Upper lobe of left lung (tissue), 6 donors: ENCODE measurements around the gene EXOC3. TPM values are rescaled to one million over a fixed set of nuclear protein-coding genes. Genes with fewer than 3 reads are reported as not detected.

Experiments
- ATAC-seq, 2 donors: fragments of 200-7000 bp; cut with Tn5 transposase; one replicate each; pipeline ENCODE4 v1.9.1; 2022; ENCODE audit warnings: mild to moderate bottlenecking in 2 of 2, moderate library complexity in 2 of 2; ENCODE audit not compliant: low FRiP score in 2 of 2
- DNase-seq, 2 donors: peaks; one replicate each; pipeline ENCODE4 v3.0.0-alpha.2; 2019 to 2020
- H3K27ac ChIP-seq, 4 donors: fragments of 200-600 bp; sonication (generic); one replicate each; pipeline ENCODE4 v1.5.1; 2016 to 2019
- H3K27me3 ChIP-seq, 4 donors: fragments of 200-600 bp; sonication (generic); one replicate each; pipeline ENCODE4 v1.5.1; 2017 to 2019
- H3K36me3 ChIP-seq, 4 donors: fragments of 200-600 bp; sonication (generic); one replicate each; pipeline ENCODE4 v1.5.1; 2016 to 2019
- H3K4me1 ChIP-seq, 4 donors: fragments of 200-600 bp; sonication (generic); one replicate each; pipeline ENCODE4 v1.5.1; 2018 to 2019
- H3K4me3 ChIP-seq, 4 donors: fragments of 200-600 bp; sonication (generic); one replicate each; pipeline ENCODE4 v1.5.1; 2017 to 2019; ENCODE audit warnings: mild to moderate bottlenecking in 2 of 4, moderate library complexity in 1 of 4
- H3K9me3 ChIP-seq, 4 donors: fragments of 200-600 bp; sonication (generic); one replicate each; pipeline ENCODE4 v1.5.1; 2018 to 2019
- EP300 ChIP-seq, 4 donors: sonication (generic); formaldehyde crosslinking; IDR thresholded peaks; one replicate each; pipeline ENCODE4 v1.5.1; 2017; ENCODE audit warnings: antibody characterized with exemption in 4 of 4, control low read depth in 2 of 4
- POLR2A ChIP-seq, 4 donors: fragments of 450-650 bp; IDR thresholded peaks; one replicate each; pipeline ENCODE4 v1.5.1; 2016 to 2017; ENCODE audit warnings: antibody characterized with exemption in 4 of 4, mild to moderate bottlenecking in 2 of 4
- POLR2AphosphoS5 ChIP-seq, 2 donors: sonication (generic); formaldehyde crosslinking; IDR thresholded peaks; one replicate each; pipeline ENCODE4 v1.5.1; 2017; ENCODE audit warnings: antibody characterized with exemption in 2 of 2
- WGBS, 2 donors: methylation state at CpG; one replicate each; pipeline ENCODE4 v1.1.5; 2017 to 2018; 5-methylcytosine and 5-hydroxymethylcytosine counted together
- total RNA-seq, 6 donors: library from RNA; depleted of rRNA in 4 of 6; stranded (reverse); fragments of >200 nt in 4 of 6; gene quantifications; one replicate each; pipeline versions ENCODE4 v1.1.0 to v1.2.1, GENCODE V29; 2016 to 2021
- TF ChIP-seq, protein P1 (sequence below), 6 experiments: fragments of 450-650 bp in 4 of 6; fragments of 200-600 bp in 2 of 6; sonication (generic) in 2 of 6; IDR thresholded peaks; one replicate each; pipeline ENCODE4 v1.5.1; 2016 to 2019; ENCODE audit warnings: antibody characterized with exemption in 6 of 6
- donor health status: DM: no; HTN: no; CAD: no; lungs with moderate emphysema.
- donor health status: DM: no; HTN: yes; CAD: no; lungs with severe emphysema.

Gene EXOC3
- total RNA-seq, 6 donors from 2014 or later: 43.6 to 149 (median 64.5) TPM

DNA sequence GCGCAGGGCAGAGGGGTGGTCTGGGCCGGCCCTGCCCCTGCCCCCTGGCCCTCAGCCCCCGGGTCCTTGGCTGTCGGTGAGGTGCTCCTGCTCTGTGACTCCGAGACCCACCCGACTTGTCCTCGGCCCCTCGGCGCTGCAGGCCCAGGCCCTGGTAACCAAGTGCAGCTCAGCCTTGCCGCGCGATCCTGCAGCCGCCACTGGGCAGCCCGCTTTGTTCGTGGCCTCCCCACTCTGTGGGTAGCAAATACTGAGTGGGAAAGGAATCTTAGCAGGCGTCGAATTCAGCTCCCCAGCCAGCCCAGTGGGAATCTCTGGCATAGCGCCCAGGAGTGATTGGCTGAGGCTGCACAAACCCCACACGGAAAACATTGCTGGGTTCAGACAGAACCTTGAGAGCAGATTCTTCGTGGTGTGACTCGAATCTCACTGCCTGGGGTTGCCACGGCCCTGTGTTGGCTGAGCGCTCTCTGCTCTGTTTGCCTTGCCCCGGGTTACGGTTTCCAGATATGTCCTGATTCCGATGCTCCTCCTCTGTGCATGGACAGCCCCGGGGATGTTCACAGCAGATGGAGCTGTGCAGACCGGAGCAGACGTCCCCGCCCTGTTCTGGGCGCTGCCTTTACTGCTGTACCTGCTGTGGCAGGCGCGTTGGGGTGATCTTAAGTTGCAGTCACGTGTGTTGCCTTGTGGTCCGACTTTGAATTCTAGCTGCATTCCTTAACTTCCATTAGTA is 13.4 kb upstream of the EXOC3 start:
- Histone ChIP-seq H3K27me3 (no peaks in the 10 kb centered on the region), H3K4me3 (no peak overlapping the region), H3K27ac (no peak overlapping the region), H3K4me1 (peaks cover 0 to 5% (median 3%) of the 10 kb centered on the region in 4 donors), H3K36me3 (no peaks in the 10 kb centered on the region), H3K9me3 (no peaks in the 10 kb centered on the region)
- peak in 1 of 2 donors; percentile 39 for ATAC-seq
- TF ChIP-seq, protein P1, sequence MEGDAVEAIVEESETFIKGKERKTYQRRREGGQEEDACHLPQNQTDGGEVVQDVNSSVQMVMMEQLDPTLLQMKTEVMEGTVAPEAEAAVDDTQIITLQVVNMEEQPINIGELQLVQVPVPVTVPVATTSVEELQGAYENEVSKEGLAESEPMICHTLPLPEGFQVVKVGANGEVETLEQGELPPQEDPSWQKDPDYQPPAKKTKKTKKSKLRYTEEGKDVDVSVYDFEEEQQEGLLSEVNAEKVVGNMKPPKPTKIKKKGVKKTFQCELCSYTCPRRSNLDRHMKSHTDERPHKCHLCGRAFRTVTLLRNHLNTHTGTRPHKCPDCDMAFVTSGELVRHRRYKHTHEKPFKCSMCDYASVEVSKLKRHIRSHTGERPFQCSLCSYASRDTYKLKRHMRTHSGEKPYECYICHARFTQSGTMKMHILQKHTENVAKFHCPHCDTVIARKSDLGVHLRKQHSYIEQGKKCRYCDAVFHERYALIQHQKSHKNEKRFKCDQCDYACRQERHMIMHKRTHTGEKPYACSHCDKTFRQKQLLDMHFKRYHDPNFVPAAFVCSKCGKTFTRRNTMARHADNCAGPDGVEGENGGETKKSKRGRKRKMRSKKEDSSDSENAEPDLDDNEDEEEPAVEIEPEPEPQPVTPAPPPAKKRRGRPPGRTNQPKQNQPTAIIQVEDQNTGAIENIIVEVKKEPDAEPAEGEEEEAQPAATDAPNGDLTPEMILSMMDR (IDR thresholded peaks at IDR 0.05): no peak
- TF ChIP-seq POLR2A (IDR thresholded peaks at IDR 0.05): no peak
- no peak for TF ChIP-seq POLR2AphosphoS5 (IDR thresholded peaks at IDR 0.05)
- TF ChIP-seq EP300 (IDR thresholded peaks at IDR 0.05): no peak
- WGBS, 2 donors: 76 to 82% methylated on average over 26 to 33 of the region's 35 CpGs
- DNase-seq: peak in 1 of 2 donors; percentile 84

DNA sequence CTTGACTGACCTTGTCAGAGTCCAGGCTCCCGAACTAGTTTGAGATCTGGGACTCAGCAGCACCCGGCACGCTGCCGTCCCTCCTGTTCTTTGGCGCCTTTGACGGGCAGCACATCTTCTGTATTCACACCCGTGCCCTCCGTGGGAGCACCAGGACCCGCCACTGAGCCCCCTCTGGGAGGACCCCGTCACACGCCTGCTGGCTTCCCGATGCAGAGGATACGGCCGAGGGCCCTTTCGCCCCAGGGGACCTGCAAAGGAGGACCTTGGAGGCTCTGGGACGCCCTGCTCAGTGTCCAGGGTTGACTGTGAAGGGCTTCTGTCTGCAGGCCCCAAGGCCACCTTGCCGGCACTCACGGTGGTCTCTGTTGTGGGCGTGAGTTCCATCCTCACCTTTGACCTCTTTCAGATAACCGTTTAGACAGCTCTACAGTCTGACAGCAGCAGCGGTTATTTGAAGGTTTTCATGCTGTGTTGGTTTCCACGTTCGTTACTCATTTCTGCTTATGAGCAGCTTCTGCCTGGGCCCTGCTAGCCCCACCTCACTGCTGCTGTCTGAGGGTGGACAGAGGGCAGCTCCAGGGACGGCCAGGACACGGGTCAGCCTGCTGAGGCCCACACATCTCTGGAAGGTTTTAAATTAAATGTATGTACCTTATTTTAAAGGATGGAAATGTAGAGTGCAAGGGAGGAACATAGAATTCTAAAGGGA is 12.6 kb upstream of the EXOC3 start:
- peaks cover 0 to 5% (median 2%) of the 10 kb centered on the region in 4 donors for H3K4me1 ChIP-seq
- H3K4me3 ChIP-seq: no peak overlapping the region
- DNase-seq (peak in 1 of 2 donors; percentile 66), ATAC-seq (no peak)
- H3K27ac ChIP-seq: no peak overlapping the region
- 76 to 84% methylated on average over 19 to 25 of the region's 25 CpGs for WGBS, 2 donors
- H3K27me3 ChIP-seq: no peaks in the 10 kb centered on the region
- no peaks in the 10 kb centered on the region for H3K36me3 ChIP-seq
- H3K9me3 ChIP-seq: no peaks in the 10 kb centered on the region
- TF ChIP-seq POLR2AphosphoS5 (IDR thresholded peaks at IDR 0.05) (no peak), EP300 (IDR thresholded peaks at IDR 0.05) (no peak), POLR2A (IDR thresholded peaks at IDR 0.05) (no peak)
- TF ChIP-seq, protein P1 (IDR thresholded peaks at IDR 0.05): no peak

DNA sequence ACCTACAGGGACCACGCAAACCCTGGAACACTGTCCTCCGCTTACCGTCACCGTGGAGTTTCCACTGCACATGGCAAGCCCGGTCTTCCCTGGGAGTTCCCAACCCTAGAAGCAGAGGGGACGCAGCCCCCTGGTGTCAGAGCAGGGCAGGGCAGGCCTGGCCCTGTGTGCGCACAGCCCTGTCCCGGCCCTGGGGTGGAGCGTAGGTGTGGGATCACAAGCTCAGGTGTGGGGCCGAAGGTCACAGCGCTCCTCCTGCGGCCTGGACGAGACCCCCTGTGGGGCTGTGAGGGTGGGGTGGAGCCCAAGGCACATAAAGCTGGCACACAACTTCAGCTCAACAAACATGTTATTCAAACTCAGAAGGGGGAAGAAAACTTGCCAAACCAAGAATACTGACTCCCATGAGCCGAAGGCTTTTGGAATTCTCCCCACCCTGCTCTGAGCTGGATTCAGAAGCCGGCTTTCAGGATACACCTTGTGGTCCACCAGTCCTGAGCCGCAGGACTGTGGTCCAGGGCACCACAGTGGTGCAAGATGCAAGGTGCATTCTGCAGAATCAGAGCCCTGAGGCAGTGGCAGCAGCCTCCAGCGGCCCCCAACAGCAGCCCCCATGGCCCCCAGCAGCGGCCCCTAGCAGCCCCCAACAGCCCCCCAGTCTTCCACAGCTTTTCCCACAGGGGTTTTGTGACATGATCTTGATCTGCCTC is 11.8 kb upstream of the EXOC3 start:
- Histone ChIP-seq H3K4me1 (peaks cover 0 to 5% (median 2%) of the 10 kb centered on the region in 4 donors), H3K36me3 (no peaks in the 10 kb centered on the region), H3K4me3 (no peak overlapping the region), H3K9me3 (no peaks in the 10 kb centered on the region), H3K27ac (no peak overlapping the region), H3K27me3 (no peaks in the 10 kb centered on the region)
- TF ChIP-seq POLR2AphosphoS5 (IDR thresholded peaks at IDR 0.05) (no peak), EP300 (IDR thresholded peaks at IDR 0.05) (no peak), POLR2A (IDR thresholded peaks at IDR 0.05) (no peak)
- TF ChIP-seq, protein P1 (IDR thresholded peaks at IDR 0.05): peak in 5 of 6 experiments; percentile 26 to 74 (median 62)
- 32 to 56% methylated on average over 12 to 17 of the region's 18 CpGs for WGBS, 2 donors
- DNase-seq (peak; percentile 58 to 83), ATAC-seq (peak; percentile 17 to 42)

DNA sequence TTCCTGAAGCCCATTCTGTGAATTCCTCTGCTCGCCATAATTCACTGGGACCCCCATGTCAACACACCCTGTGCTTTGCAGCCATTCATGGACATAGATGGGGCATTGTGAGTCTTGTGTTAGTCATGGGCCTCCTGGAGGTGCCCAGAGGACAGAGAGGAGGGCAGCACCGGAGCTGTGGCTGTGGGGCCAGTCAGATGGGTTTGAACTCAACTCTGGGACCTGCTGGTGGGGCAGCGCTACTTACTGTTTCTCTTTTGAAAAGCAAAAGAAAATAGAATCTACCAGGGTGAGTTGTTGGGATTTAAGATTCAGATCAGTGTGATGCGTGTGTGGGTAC is 11.3 kb upstream of the EXOC3 start:
- H3K9me3 ChIP-seq: no peaks in the 10 kb centered on the region
- H3K27ac ChIP-seq: no peak overlapping the region
- no peak overlapping the region for H3K4me3 ChIP-seq
- WGBS, 2 donors: 91 to 97% methylated on average over 4 of the region's 4 CpGs
- H3K36me3 ChIP-seq: no peaks in the 10 kb centered on the region
- ATAC-seq (no peak), DNase-seq (no peak)
- H3K27me3 ChIP-seq: no peaks in the 10 kb centered on the region
- peaks cover 0 to 5% (median 2%) of the 10 kb centered on the region in 4 donors for H3K4me1 ChIP-seq
- TF ChIP-seq EP300 (IDR thresholded peaks at IDR 0.05) (no peak), POLR2AphosphoS5 (IDR thresholded peaks at IDR 0.05) (no peak), POLR2A (IDR thresholded peaks at IDR 0.05) (no peak)
- TF ChIP-seq, protein P1 (IDR thresholded peaks at IDR 0.05): no peak
